ENCODE data around the gene NFIX. TPM values are rescaled to one million over a fixed set of nuclear protein-coding genes. Genes with fewer than 3 reads are reported as not detected.

The NFIX gene
- total RNA-seq, 1 experiment from 2014 or later = 78.0 TPM

DNA sequence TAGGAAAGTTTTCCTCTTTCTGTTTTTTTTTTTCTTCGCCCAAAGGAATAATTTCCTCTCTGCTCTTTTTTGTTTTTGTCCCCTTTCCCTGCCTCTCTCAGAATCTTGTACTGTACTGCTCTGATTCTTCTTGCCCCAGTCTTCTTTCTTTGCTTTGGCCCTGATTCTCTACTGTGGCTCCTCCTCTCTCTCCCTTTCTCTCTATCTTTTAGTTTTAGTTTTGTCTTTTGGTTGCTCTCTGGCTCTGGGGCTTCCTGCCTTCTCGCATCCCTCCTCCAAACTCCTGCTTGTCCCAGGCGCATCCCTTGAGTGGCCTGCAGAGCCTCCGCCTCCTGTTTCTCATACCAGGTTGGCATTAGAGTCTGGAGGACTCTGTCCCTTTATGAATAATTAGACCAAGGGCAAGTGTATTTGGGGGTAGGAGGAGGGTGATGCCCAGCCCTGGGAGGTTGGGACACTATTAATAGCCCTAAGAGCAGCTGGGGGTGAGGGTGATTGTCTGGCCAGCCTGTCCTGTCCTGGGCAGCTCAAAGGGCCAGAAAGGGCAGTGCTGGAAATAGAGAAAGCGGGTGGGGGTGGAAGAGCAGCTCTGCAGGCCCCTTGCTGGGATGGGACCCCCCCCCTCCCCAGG lies 68.3 kb downstream of the NFIX start:
- H3K4me3 ChIP-seq = no peak overlapping the region
- H3K9me3 ChIP-seq = no peaks in the 10 kb centered on the region
- peaks cover 76% of the 10 kb centered on the region for H3K36me3 ChIP-seq
- no peaks in the 10 kb centered on the region for H3K27me3 ChIP-seq
- no peak for DNase-seq

- peaks cover 81% of the 10 kb centered on the region for H3K36me3 ChIP-seq
- no peak for DNase-seq
- no peaks in the 10 kb centered on the region for H3K27me3 ChIP-seq
- no peak overlapping the region for H3K4me3 ChIP-seq
- H3K9me3 ChIP-seq = no peaks in the 10 kb centered on the region
Measured at GRCh38 chr19:13064092-13064489, 68.8 kb downstream of the NFIX start.

- H3K36me3 ChIP-seq = peaks cover 93% of the 10 kb centered on the region
- no peak for DNase-seq
- H3K27me3 ChIP-seq = no peaks in the 10 kb centered on the region
- no peak overlapping the region for H3K4me3 ChIP-seq
- no peaks in the 10 kb centered on the region for H3K9me3 ChIP-seq
Measured at GRCh38 chr19:13066226-13066625, 71.0 kb downstream of the NFIX start.

- H3K9me3 ChIP-seq = no peaks in the 10 kb centered on the region
- no peak for DNase-seq
- H3K36me3 ChIP-seq = peaks cover 93% of the 10 kb centered on the region
- no peaks in the 10 kb centered on the region for H3K27me3 ChIP-seq
- H3K4me3 ChIP-seq = no peak overlapping the region
Measured at GRCh38 chr19:13066933-13067807, 71.9 kb downstream of the NFIX start.

DNA sequence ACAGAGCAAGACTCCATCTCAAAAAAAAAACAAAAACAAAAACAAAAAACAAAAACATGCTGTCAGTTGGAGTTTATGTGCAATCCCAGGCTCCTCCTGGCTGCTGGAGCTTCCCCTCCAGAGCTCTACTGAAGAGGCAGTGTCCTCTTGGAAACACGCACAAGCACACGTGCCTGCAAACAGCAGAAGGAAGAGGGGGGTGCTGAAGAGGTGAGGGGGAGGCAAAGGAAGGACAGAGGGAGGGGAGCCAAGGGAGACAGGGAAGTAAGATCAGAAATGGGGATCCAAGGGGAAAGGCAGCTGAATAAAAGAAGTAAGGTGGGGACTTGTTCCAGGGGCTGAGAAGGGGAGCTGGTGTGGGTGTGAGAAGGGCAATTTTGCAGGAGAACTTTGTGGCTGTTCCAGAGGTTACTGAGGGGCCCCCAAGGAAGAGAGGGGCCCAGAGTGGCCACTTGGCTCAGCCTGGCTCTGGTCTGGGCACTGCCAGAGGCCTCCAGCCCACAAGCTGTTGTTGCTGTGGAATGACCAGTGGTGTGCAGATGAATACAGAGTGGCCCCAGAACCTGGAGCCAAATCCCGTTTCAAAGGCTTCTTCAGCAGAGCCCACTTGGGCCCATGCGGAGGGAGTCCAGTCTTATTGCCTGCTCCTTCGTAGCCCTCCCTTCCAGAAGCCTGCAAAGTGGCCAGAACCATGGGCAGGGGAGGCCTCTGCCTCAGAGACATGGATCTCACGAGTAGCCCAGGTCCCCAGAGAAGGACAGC lies 73.0 kb downstream of the NFIX start:
- no peak overlapping the region for H3K4me3 ChIP-seq

DNA sequence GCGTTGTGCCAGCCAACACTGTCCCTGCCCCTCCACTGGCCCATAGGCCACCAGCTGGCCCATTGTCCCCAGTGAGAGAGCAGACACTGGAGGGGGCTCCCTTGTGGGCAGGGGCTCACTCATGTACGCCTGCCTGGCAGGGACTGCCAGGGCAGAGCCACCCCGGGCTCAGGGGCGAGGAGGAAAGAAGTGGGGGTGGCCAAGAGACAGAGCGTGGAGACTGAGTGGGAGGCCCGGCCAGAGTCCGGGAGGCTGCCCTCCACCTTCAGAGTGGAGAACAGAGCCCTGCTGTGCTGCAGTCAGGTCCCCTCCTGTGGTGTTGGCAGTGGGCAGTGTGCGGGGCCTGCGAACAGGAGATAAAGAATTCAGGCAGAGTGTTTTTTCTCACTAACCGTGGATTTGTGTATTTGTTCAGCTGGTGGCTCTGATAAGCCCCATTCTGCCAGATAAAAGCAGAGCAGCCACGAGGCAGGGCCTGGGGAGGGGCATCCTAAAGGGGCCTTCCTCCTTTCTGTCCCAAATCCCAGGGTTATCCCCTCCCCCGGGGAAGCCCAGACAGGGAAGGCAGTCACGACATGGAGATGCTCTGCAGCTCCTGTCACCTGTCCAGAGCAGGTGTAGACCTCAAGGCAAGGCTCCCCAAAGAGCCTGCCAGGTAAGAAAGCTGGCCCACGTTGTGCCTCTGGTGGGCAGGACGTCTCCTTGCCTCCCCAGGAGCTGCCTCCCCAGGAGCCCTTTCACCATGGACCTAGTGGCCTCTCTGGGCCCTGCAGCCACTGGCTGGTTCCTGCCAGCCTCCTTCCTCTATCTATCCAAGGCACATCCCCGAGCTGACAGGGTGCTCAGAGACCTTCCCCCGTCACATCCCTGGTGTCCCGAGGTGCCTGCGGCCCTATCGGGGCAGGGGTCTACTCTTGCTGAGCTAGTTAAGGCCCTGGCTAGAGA lies 74.4 kb downstream of the NFIX start:
- H3K27me3 ChIP-seq = no peaks in the 10 kb centered on the region
- DNase-seq = no peak
- H3K36me3 ChIP-seq = peaks cover 93% of the 10 kb centered on the region
- no peaks in the 10 kb centered on the region for H3K9me3 ChIP-seq
- no peak overlapping the region for H3K4me3 ChIP-seq

More for the DNA sequence above, 73.0 kb downstream of the NFIX start:
- Histone ChIP-seq H3K27me3 (no peaks in the 10 kb centered on the region), H3K9me3 (no peaks in the 10 kb centered on the region), H3K36me3 (peaks cover 95% of the 10 kb centered on the region)
- DNase-seq = no peak

DNA sequence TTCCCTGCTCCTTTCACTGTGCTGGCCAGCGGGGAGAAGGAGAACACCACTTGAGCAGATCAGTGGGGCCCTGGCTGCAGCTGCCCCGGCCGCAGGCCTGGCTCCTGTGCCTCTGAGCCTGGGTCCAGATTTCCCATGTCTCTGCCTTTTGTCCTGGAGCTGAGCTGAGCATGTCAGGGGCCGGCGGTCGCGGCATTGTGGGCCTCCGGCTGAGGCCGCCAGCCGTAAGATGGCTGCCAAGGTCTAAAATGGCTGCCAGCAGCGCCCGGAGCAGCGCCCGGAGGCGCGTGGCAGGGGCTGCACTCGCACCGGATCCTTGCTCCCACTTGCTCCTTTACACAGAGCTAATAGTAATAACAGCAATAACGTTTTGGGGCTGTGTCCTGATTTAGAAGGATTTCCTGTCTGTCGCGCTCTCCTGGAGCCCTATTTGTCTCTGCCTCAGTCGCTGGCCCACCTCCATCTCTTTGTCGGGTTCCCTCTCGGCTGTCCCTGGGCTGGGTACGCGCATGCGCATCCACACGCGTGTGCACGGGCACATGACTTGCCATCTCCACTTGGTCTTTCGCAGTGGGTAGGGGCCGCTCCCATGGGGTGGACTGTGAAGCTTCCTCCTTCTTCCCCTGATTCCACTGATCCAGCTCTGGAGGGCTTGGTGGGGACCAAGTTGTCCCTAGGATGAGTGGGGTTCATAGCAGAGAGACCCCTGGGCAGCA lies 75.3 kb downstream of the NFIX start:
- DNase-seq = no peak
- H3K4me3 ChIP-seq = no peak overlapping the region
- H3K27me3 ChIP-seq = no peaks in the 10 kb centered on the region
- H3K9me3 ChIP-seq = no peaks in the 10 kb centered on the region
- peaks cover 91% of the 10 kb centered on the region for H3K36me3 ChIP-seq

DNA sequence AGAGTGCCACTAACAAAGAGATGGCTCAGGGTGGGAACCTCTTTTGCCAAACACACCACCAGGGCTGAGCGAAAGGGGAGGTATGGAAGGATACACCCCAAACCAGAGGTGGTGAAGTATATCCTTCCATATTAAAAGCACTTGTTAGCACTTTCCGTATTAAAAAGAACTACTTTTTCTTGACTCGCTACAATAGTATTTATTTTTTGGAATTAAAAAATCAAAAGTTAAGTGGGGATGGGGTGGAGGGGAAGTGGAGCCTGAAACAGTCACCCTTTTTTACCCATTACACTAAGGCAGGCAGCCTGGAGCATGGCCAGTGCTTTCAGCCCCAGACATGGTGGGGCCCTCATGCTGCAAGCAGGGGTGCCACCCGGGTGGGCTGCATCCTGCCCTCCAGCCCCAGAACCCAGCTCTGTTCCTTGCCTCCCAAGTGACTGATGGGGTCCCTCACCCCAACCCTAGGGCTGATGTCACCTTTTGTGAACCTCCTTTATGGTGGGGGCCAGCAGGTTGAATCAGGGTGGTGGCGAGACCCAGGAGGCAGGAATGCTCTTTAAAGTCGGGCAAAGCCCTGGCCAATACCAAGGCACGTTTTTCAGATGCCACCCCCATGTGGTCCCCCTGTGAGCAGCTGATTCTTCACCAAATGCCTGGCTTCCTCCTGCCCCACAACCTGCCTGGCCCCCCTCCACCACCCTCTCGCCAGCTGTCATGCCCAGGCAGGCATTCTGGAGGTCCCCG lies 76.3 kb downstream of the NFIX start:
- DNase-seq = no peak
- Histone ChIP-seq H3K27me3 (no peaks in the 10 kb centered on the region), H3K9me3 (no peaks in the 10 kb centered on the region), H3K4me3 (no peak overlapping the region), H3K36me3 (peaks cover 91% of the 10 kb centered on the region)

DNA sequence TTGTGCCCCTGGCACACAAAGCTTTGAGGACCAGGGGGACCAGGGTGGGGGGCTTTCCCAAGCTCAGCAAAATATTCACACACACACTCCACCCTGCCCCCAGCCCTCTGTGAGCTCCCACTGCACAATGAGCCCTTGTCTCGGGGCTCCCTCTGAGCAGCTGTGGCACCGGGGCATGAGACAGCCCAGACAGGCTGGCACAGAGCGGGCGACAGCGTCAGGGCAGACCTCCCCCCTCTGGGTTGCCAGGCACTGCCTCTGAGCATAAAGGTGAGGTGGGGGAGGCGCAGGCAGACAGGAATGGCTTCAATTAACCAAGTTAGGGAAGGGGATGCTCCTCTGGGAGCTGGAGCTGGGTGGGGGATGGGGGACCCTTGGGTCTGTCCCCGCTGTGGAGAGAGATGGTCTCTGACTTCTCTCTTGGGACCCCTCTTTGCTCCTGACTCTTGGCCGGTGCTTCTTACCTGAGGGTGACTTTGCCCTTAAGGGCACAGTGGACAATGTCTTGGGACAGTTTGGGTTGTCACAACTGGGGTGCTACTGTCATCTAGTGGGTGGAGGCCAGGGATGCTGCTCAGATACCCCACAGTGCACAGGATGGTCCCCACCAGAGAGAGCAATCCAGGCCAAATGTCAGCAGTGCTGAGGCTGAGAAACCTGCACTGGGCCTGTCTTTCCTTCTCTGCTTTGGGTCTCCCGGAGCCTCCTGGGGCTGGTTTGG lies 77.1 kb downstream of the NFIX start:
- peaks cover 91% of the 10 kb centered on the region for H3K36me3 ChIP-seq
- no peak for DNase-seq
- no peaks in the 10 kb centered on the region for H3K9me3 ChIP-seq
- H3K27me3 ChIP-seq = no peaks in the 10 kb centered on the region
- no peak overlapping the region for H3K4me3 ChIP-seq

DNA sequence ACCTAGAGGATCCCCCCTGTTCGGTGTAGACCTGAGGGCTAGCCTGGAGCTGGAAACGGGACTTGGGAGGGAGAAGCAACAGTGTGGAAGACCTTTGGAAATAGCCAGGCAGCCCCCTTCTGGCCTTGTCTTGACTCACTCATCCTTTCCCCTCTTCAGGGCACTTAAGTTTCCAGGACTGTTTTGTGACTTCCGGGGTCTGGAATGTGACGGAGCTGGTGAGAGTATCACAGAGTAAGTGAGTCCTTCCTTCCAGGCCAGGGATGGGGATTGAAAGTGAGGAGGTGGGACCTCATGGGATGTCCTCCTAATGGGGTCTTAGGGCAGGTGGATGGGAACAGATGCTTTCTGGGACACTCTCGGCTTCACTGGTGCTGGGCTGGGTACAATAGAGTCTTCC lies 78.0 kb downstream of the NFIX start:
- H3K4me3 ChIP-seq = no peak overlapping the region
- H3K36me3 ChIP-seq = peaks cover 93% of the 10 kb centered on the region
- DNase-seq = no peak
- H3K9me3 ChIP-seq = no peaks in the 10 kb centered on the region
- H3K27me3 ChIP-seq = no peaks in the 10 kb centered on the region

GRCh38 chr19:13074378-13074777 lies 79.1 kb downstream of the NFIX start:
- Histone ChIP-seq H3K27me3 (no peaks in the 10 kb centered on the region), H3K4me3 (no peak overlapping the region), H3K9me3 (no peaks in the 10 kb centered on the region), H3K36me3 (peaks cover 93% of the 10 kb centered on the region)
- no peak for DNase-seq

DNA sequence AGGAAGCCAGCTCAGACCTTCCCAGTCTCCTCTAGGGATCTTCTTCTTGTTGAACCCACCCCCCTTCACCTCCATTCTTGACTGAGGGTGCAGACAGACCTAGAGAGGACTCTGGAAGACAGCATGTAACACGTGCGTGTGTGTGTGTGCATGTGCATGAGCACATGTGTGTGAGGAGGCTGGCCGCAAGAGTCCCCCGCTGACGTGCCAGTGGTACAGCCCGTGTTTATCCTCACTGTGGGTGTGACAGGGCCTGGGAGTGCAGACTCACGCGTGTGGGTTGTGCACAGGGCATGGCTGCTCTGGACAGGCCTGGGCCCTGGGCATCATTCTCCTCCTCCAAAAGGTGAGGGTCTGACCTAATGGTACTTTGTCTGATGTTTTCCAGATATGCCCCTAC lies 81.0 kb downstream of the NFIX start:
- Histone ChIP-seq H3K27me3 (no peaks in the 10 kb centered on the region), H3K4me3 (no peak overlapping the region), H3K9me3 (no peaks in the 10 kb centered on the region), H3K36me3 (peaks cover 94% of the 10 kb centered on the region)
- no peak for DNase-seq

GRCh38 chr19:13076787-13077186 lies 81.5 kb downstream of the NFIX start:
- H3K36me3 ChIP-seq = peaks cover 94% of the 10 kb centered on the region
- H3K9me3 ChIP-seq = no peaks in the 10 kb centered on the region
- H3K27me3 ChIP-seq = no peaks in the 10 kb centered on the region
- DNase-seq = no peak
- no peak overlapping the region for H3K4me3 ChIP-seq

GRCh38 chr19:13077240-13077639 lies 82.0 kb downstream of the NFIX start:
- no peak for DNase-seq
- Histone ChIP-seq H3K36me3 (peaks cover 94% of the 10 kb centered on the region), H3K4me3 (no peak overlapping the region), H3K27me3 (no peaks in the 10 kb centered on the region), H3K9me3 (no peaks in the 10 kb centered on the region)

GRCh38 chr19:13078381-13078780 lies 83.1 kb downstream of the NFIX start:
- no peak for DNase-seq
- Histone ChIP-seq H3K27me3 (no peaks in the 10 kb centered on the region), H3K9me3 (no peaks in the 10 kb centered on the region), H3K36me3 (peaks cover 94% of the 10 kb centered on the region), H3K4me3 (no peak overlapping the region)

All from MG63 (cell line).